Right cardiac atrium (tissue), 5 donors: Measurements from ENCODE around the gene ANKRD36. TPM values are rescaled to one million over a fixed set of nuclear protein-coding genes. Genes with fewer than 3 reads are reported as not detected.
"Not testable (repeated sequence)": the region's sequence is repeated elsewhere in the genome, so short reads cannot be mapped to it uniquely, and the experiment has no call there.

Source experiments
- ATAC-seq, 2 donors: fragments of 200-7000 bp; cut with Tn5 transposase; one replicate each; pipeline versions ENCODE4 v1.8.0 to v1.9.1; 2020; ENCODE audit warnings: moderate library complexity in 2 of 2, mild to moderate bottlenecking in 1 of 2
- DNase-seq, 3 donors: peaks; one replicate each; pipeline ENCODE4 v3.0.0-alpha.2; 2020
- H3K27ac ChIP-seq: one replicate; pipeline ENCODE4 v1.5.1; 2013; ENCODE audit warnings: mild to moderate bottlenecking, low read length, control low read depth, moderate library complexity
- H3K27me3 ChIP-seq: one replicate; pipeline ENCODE4 v1.6.1; 2013; ENCODE audit not compliant: control insufficient read depth, insufficient read depth
- H3K4me1 ChIP-seq: one replicate; pipeline ENCODE4 v1.6.1; 2013; ENCODE audit warnings: low read length; ENCODE audit not compliant: control insufficient read depth, insufficient read depth
- H3K4me3 ChIP-seq: one replicate; pipeline ENCODE4 v1.5.1; 2013; ENCODE audit warnings: low read length, control low read depth
- H3K9me3 ChIP-seq: one replicate; pipeline ENCODE4 v1.6.1; 2013; ENCODE audit warnings: low read length; ENCODE audit not compliant: control insufficient read depth
- WGBS: extraction: QIAGEN DNeasy Blood & Tissue Kit; methylation state at CpG from one replicate; pipeline ENCODE4 v1.1.7; 2013; 5-methylcytosine and 5-hydroxymethylcytosine counted together
- intact Hi-C, 4 donors: fragments of 100-400 bp; cut with DNase I; formaldehyde crosslinking; loops; one replicate each; pipeline versions ENCODE4 v1.11.0 to v1.14.0; 2022 to 2023
- long read RNA-seq, 4 donors: library from polyadenylated mRNA; unstranded; transcript quantifications; one replicate each; pipeline ENCODE4 v2.0.0, GENCODE V29; 2020 to 2021
- polyA plus RNA-seq: library from polyadenylated mRNA; stranded (reverse); fragments of 200-250 nt; gene quantifications from one replicate; pipeline ENCODE4 v1.2.3, GENCODE V29; 2013
- total RNA-seq, 4 donors: library from RNA; stranded (reverse); fragmentation: NEBNext Ultra II Directional; extraction: Animal tissue kit (Norgen Biotek cat#: 25700); gene quantifications; one replicate each; pipeline ENCODE4 v1.2.1, GENCODE V29; 2021
- donor health status: healthy with polysubstance abuse.
- donor health status: DM: no; HTN: yes; CAD: no.
- donor health status: DM: no; HTN: no; CAD: no.
- donor health status: DM: no; HTN: yes; CAD: no; lungs with severe emphysema.
- donor health status: DM: yes; HTN: yes; CAD: no.

The ANKRD36 gene
- total RNA-seq (10 to 100 TPM in 1 of 4 donors, 1 to 10 TPM in 3; 8.2 to 10.6 (median 9.4) TPM), polyA plus RNA-seq (3.3 TPM)
- long read RNA-seq, donor 1, partial matches to known transcripts = 0 of 3 reads
- long read RNA-seq, donor 1, other reads (novel, unspliced or antisense) = 3 of 3 reads
- long read RNA-seq, donor 2, partial matches to known transcripts = 1 of 1 reads
- long read RNA-seq, donor 2, other reads (novel, unspliced or antisense) = 0 of 1 reads
- long read RNA-seq, donor 3, partial matches to known transcripts = 4 of 26 reads
- long read RNA-seq, donor 3, other reads (novel, unspliced or antisense) = 22 of 26 reads
- long read RNA-seq, donor 4 = 0 reads

DNA sequence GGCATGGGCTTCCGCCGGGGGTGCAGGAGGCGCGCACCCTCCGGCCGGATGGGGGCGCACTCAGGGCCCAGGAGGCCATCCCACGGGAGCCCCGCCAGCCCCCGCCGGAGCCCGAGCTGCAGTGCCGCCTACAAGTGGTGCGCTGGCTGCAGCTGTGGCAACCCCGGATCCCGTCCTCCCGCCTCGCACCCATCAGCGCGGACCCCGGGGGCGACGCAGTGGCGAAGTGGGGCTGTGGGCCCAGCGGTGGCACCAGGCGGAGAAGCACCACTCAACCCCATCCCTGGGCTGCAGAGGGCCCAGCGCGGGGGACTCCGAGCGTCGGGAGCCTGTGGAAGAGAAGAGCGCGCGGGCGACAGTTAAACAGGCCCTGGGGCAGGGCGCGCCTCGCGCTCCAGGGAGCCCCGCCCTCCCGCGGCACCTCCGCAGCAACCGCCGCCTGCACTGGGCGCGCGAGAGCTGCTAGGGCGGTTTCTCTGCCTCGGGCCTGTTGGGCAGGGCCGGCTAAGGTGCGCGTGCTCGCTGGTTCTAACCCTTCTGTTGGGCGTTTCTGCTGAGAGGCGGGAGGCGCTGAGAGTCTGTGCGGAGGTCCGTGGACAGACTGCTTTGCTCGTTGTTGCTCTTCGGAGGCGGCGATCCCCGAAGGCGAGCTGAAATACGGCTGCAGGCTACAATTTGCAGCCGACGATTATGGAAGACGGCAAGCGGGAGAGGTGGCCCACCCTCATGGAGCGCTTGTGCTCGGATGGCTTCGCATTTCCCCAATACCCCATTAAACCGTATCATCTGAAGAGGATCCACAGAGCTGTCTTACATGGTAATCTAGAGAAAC lies at the start of gene ANKRD36:
TSS of gene ANKRD36 (plus strand) at position 104 of the 832 bp plus-strand sequence. CDS start at position 691, 587 bp downstream.
- H3K4me1 ChIP-seq, intact Hi-C loops, H3K9me3 ChIP-seq, H3K27me3 ChIP-seq: not testable (repeated sequence)
- WGBS = under 1% methylated on average over 55 of the region's 74 CpGs
- peak within 1 kb of the TSS; percentile 62 for H3K4me3 ChIP-seq
- ATAC-seq (peak; percentile 97), DNase-seq (peak; percentile 83 to 95 (median 95))
- H3K27ac ChIP-seq = peak within 1 kb of the TSS; percentile 83

DNA sequence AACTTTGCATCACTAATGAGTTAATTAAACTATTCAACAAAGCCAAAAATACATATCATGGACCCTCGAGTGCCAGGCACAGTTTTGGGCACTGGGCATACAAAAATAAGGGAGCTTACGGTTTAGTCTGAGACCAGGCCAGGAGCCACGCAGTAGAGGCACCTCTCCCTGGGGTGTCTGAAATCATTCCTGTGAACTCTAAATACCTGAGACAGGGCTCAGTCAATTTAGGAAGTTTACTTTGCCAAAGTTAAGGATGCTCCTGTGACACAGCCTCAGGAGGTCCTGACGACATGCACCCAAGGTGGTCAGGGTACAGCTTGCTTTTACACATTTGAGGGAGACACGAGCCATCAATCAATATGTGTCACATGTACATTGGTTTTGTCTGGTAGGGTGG lies 46.9 kb upstream of the ANKRD36 start:
- H3K4me1 ChIP-seq, ATAC-seq, DNase-seq, H3K4me3 ChIP-seq, H3K27me3 ChIP-seq, intact Hi-C loops, H3K9me3 ChIP-seq, H3K27ac ChIP-seq: not testable (repeated sequence)
- 68% methylated on average over 5 of the region's 5 CpGs for WGBS

DNA sequence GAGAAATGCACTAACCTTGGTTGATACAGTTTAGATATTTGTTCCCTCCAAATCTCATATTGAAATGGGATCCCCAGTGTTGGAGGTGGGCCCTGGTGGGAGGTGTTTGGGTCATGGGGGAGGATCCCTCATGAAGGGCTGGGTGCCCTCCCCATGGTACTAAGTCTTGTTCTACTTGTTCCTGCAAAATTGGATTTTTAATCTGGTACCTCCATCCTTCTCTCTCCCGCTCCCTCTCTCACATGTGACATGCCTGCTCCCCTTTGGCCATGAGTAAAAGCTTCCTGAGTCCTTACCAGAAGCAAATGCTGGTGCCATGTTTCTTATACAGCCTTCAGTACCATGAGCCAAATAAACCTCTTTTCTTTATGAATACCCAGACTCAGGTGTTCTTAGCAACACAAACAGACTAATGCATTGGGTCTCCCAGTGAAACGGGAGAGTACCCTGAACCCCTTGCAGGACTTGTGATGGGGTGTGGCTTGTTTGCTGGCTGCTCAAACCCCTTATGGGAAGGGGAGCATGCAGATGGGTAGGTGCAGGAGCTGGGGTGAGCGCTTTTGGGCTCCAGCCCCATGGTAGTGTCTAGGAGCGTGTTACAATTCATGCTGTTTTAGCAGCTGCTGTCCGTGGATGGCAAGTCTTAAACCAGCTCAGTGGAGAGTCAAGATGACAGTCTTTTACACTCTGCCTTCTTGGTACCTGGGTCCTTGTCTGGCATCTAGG lies 45.5 kb upstream of the ANKRD36 start:
- peak in 1 of 2 donors; percentile 55 for ATAC-seq
- WGBS = 84% methylated on average over 5 of the region's 5 CpGs
- no peak overlapping the region for H3K4me3 ChIP-seq
- H3K4me1 ChIP-seq = no peaks in the 10 kb centered on the region
- DNase-seq = no peak
- no peak overlapping the region for H3K27ac ChIP-seq
- H3K9me3 ChIP-seq = no peaks in the 10 kb centered on the region
- no peaks in the 10 kb centered on the region for H3K27me3 ChIP-seq
- intact Hi-C loops = no loop called here

DNA sequence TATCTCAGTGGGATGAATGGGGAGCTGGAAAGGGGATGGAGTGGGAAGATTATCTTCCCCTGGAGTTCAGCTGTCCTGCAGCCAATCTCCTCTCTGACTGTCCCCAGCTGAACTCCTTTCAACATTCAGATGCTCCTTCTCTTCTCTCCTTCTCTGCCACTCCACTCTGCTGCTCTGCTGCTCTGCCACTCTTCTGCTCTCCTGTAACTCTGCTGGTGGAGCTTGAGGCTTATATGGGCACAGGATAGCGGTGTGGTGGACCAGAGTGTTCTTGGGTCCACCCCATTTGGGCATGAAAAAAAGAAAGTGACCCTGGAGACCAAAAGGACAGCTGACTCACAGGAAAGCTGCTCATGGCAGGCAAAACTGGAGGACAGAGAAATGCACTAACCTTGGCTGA lies 44.9 kb upstream of the ANKRD36 start:
- Histone ChIP-seq H3K9me3 (no peaks in the 10 kb centered on the region), H3K4me3 (no peak overlapping the region), H3K27ac (no peak overlapping the region), H3K4me1 (no peaks in the 10 kb centered on the region), H3K27me3 (no peaks in the 10 kb centered on the region)
- DNase-seq (no peak), ATAC-seq (peak in 1 of 2 donors; percentile 45)
- intact Hi-C loops = no loop called here
- 83% methylated on average over 1 of the region's 1 CpG for WGBS

DNA sequence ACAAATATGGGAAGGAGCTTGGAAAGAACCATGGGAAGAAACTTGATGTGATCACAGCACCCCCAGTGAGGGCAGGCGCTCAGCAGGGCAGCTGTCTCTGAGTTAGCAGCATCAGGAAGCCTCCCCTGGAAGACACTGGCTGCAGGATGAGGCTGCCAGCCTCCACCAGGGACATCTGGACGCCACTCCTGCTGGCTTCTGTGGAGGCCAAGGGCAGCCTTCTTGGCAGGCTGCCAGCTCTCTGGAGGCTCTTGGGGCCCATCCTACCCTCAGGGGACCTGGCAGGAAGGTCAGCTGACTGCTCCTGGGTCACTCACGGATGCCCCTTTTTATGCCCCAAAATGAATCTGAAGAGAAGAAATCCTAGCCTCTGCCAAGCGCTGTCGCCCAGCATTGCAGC lies 44.2 kb upstream of the ANKRD36 start:
- WGBS = 67% methylated on average over 5 of the region's 5 CpGs
- H3K27ac ChIP-seq, H3K27me3 ChIP-seq, H3K9me3 ChIP-seq, ATAC-seq, H3K4me3 ChIP-seq, H3K4me1 ChIP-seq, DNase-seq, intact Hi-C loops: not testable (repeated sequence)

DNA sequence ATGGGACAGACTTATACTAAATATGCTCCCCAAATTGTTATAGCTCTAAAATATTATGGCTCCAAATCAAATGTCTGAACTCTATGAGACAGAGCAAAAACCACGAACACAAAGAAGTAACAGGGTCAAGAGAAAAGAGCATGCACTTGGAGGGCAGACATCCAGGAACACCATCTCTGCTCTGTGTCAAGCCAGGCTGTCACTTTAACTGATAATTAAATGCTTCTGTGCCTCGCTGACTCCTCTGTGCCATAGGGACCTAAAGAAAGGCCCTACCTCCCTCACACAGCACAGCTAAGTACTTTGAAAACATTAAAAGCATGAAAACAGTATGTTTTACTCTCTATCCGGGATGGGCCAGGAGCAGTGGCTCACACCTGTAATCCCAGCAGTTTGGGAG lies 42.0 kb upstream of the ANKRD36 start:
- H3K4me1 ChIP-seq, intact Hi-C loops, H3K27me3 ChIP-seq, H3K27ac ChIP-seq, ATAC-seq, DNase-seq, H3K9me3 ChIP-seq, H3K4me3 ChIP-seq: not testable (repeated sequence)
- WGBS = 45% methylated on average over 3 of the region's 3 CpGs

DNA sequence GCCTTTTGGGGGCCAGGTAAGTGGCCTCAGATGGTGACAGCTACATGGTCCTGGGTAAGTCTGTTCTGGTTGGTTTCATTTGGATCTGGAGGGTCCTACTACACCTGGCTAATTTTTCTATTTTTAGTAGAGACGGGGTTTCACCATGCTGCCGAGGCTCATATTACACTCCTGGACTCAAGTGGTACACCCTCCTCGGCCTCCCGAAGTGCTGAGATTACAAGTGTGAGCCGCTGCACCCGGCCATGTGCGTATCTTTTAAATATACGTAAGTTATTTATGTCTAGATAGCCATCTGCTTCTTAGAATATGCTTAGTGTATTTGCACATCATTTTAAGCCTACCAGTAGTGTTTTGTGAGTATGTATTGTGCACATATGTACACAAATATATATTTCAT lies 35.7 kb upstream of the ANKRD36 start:
- H3K4me1 ChIP-seq, H3K4me3 ChIP-seq, H3K27ac ChIP-seq, H3K9me3 ChIP-seq, H3K27me3 ChIP-seq, intact Hi-C loops, DNase-seq: not testable (repeated sequence)
- ATAC-seq = peak in 1 of 2 donors; percentile 19
- WGBS = 65% methylated on average over 8 of the region's 8 CpGs

DNA sequence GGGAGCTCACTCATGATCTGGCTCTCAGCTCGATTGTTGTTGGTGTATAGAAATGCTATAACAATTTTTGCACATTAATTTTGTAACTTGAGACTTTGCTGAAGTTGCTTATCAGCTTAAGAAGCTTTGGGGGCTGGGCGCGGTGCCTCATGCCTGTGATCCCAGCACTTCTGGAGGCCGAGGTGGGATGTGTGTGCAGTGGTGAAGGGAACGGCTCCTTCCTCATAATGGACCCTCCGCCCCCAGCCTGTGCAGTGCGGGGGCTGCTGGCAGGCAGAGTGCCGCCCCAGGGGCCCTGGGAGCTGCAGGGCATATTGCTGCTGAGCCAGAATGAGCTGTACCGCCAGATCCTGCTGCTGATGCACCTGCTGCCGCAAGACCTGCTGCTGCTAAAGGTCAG lies 32.1 kb upstream of the ANKRD36 start:
- H3K27ac ChIP-seq, H3K4me1 ChIP-seq, H3K27me3 ChIP-seq, H3K4me3 ChIP-seq, H3K9me3 ChIP-seq, DNase-seq, ATAC-seq, intact Hi-C loops: not testable (repeated sequence)
- WGBS = 76% methylated on average over 7 of the region's 10 CpGs

DNA sequence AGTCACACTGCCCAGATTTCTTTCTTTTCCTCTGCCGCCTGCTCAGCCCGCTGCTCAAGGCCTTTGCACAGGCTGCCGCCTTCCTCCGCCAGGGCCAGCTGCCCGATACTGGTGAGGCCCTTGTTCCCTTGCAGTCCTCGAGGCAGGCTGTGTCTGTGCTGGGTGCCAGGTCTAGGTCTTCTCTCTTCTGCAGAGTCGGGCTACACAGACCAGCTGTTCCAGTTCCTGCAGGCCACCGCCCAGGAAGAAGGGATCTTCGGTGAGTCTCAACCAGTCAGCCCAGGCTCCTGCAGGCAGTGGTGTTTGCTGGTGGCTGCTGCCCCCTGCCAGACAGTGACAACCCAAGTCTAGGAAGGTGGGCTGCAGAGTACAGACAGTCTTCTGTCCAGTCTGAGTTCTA lies 30.7 kb upstream of the ANKRD36 start:
- H3K9me3 ChIP-seq, DNase-seq, H3K27ac ChIP-seq, H3K4me1 ChIP-seq, H3K4me3 ChIP-seq, intact Hi-C loops, H3K27me3 ChIP-seq, ATAC-seq: not testable (repeated sequence)
- WGBS = 47% methylated on average over 4 of the region's 9 CpGs

DNA sequence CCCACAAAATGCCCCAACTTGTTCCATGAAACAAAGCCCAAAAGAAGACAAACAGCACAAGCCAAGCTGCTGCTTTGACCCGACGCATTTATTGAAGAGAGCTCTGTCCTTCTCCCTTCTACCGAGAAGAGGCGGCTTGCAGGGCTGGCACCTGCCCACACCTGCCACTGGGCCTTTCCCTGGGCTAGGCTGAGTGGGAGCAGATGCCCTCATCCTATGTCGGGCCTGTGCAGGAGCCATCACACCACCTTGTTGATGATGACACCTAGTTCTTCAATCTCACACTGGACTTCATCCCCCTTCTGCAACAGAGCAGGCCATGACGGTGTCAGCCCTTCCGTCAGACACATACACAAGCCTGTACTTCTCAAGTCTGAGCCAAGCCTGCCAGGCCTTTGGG lies 29.4 kb upstream of the ANKRD36 start:
- H3K4me1 ChIP-seq, H3K27ac ChIP-seq, H3K4me3 ChIP-seq, intact Hi-C loops, H3K9me3 ChIP-seq, ATAC-seq, H3K27me3 ChIP-seq, DNase-seq: not testable (repeated sequence)
- WGBS = 92% methylated on average over 7 of the region's 7 CpGs

DNA sequence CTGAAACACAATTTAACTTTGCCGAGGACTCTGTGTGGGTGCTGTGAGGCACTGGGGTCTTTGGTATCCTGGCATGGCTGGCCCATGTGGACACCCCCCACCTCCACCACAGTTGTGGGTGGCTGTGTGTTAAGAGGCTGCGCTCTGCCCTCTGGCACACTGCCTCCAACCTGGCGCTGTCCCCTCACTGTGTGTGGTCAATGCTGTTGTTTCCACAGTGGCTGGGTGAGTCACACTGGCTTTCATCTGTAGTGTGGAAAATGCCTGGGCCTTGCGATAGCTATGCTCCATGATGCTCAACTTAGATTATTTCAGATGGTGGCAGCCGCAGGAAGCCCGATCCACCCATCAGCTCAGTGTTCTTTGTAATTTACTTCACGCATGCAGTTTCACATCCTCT lies 27.9 kb upstream of the ANKRD36 start:
- H3K4me1 ChIP-seq, intact Hi-C loops, DNase-seq, H3K9me3 ChIP-seq, H3K27me3 ChIP-seq, H3K4me3 ChIP-seq, H3K27ac ChIP-seq: not testable (repeated sequence)
- ATAC-seq = peak in 1 of 2 donors; percentile 36
- WGBS = 78% methylated on average over 2 of the region's 7 CpGs
